SK-N-SH (cell line): ENCODE data around the gene PIP5K1B.

ENCODE experiments used
- JUND ChIP-seq: IDR thresholded peaks from 2 replicates; pipeline ENCODE4 v1.4.0; 2012
- MAX ChIP-seq: IDR thresholded peaks from 2 replicates; pipeline ENCODE4 v1.4.0; 2012; ENCODE audit warnings: low read depth
- PBX3 ChIP-seq: IDR thresholded peaks from 2 replicates; pipeline ENCODE4; 2012
- POLR2AphosphoS5 ChIP-seq: IDR thresholded peaks from 2 replicates; pipeline ENCODE4 v1.6.1; 2012; ENCODE audit warnings: low read depth, low read length
- RXRA ChIP-seq: IDR thresholded peaks from 2 replicates; pipeline ENCODE4 v1.4.0; 2012; ENCODE audit warnings: low read depth, mild to moderate bottlenecking, borderline replicate concordance
- TF ChIP-seq, protein P1 (sequence below): IDR thresholded peaks from 2 replicates; pipeline ENCODE4 v1.6.1; 2012; ENCODE audit warnings: mild to moderate bottlenecking, low read depth, low read length, moderate library complexity
- TF ChIP-seq, protein P2 (sequence below): fragments of 200-600 bp; sonication (generic); IDR thresholded peaks from 2 replicates; pipeline ENCODE4 v1.6.1; 2017; ENCODE audit warnings: antibody characterized with exemption, mild to moderate bottlenecking, moderate library complexity

DNA sequence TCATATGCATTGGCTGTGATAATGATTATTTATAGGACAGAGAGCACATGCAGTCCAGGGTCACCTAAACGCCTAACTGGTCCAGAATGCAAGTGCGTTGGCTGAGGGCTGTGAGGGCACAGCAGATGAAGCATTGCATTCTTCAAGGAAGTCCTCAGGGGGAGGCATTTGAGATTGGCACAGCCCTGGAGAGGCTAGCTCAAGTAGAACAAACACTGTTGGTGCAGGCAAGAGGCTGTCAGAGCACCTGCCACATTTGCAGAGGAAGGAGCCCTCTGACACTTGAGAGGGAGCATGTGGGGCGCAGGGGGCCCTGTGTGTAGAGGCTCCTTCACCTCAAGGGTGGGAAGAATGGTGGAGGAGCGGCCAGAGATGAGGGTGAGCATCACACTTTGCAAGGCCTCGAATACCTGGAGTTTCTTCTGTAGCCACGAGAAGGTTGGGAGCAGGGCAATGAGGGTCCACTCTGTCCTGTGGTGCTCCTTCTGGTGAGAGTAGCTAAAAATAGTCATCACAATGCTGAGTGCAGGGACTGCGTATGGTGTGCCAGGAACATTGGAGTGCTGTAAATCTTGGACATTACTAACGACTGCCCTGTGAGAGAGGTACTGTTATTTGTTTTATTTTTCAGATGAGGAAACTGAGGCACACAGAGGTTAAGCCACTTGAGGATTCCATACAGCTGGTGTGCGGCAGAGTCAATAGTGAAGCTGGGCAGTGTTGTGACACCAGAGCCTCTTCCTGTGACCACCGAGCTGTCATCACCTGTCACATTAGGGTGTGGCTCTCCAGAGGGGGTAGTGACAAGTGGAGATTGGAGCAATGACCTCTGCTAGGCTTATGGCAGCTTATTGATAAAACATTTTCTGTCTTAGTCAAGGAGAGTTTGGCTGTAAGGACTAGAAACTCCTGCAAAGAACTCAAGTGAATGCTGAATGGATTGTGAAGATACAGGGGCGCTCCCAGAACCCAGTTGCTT is 100.2 kb downstream of the PIP5K1B start:
- TF ChIP-seq, protein P1, sequence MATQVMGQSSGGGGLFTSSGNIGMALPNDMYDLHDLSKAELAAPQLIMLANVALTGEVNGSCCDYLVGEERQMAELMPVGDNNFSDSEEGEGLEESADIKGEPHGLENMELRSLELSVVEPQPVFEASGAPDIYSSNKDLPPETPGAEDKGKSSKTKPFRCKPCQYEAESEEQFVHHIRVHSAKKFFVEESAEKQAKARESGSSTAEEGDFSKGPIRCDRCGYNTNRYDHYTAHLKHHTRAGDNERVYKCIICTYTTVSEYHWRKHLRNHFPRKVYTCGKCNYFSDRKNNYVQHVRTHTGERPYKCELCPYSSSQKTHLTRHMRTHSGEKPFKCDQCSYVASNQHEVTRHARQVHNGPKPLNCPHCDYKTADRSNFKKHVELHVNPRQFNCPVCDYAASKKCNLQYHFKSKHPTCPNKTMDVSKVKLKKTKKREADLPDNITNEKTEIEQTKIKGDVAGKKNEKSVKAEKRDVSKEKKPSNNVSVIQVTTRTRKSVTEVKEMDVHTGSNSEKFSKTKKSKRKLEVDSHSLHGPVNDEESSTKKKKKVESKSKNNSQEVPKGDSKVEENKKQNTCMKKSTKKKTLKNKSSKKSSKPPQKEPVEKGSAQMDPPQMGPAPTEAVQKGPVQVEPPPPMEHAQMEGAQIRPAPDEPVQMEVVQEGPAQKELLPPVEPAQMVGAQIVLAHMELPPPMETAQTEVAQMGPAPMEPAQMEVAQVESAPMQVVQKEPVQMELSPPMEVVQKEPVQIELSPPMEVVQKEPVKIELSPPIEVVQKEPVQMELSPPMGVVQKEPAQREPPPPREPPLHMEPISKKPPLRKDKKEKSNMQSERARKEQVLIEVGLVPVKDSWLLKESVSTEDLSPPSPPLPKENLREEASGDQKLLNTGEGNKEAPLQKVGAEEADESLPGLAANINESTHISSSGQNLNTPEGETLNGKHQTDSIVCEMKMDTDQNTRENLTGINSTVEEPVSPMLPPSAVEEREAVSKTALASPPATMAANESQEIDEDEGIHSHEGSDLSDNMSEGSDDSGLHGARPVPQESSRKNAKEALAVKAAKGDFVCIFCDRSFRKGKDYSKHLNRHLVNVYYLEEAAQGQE, result no peak
- no peak for TF ChIP-seq MAX
- no peak for TF ChIP-seq POLR2AphosphoS5
- no peak for TF ChIP-seq RXRA
- TF ChIP-seq JUND, result no peak
- TF ChIP-seq, protein P2, sequence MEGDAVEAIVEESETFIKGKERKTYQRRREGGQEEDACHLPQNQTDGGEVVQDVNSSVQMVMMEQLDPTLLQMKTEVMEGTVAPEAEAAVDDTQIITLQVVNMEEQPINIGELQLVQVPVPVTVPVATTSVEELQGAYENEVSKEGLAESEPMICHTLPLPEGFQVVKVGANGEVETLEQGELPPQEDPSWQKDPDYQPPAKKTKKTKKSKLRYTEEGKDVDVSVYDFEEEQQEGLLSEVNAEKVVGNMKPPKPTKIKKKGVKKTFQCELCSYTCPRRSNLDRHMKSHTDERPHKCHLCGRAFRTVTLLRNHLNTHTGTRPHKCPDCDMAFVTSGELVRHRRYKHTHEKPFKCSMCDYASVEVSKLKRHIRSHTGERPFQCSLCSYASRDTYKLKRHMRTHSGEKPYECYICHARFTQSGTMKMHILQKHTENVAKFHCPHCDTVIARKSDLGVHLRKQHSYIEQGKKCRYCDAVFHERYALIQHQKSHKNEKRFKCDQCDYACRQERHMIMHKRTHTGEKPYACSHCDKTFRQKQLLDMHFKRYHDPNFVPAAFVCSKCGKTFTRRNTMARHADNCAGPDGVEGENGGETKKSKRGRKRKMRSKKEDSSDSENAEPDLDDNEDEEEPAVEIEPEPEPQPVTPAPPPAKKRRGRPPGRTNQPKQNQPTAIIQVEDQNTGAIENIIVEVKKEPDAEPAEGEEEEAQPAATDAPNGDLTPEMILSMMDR, result no peak
- no peak for TF ChIP-seq PBX3
